NCI-H2081 (cell line): ENCODE measurements around the gene SIVA1.

Experiments
- DNase-seq, 2 experiments: peaks; one replicate each; lab custom pipeline; 2025; lab: John Stamatoyannopoulos, UW

The SIVA1 gene

DNA sequence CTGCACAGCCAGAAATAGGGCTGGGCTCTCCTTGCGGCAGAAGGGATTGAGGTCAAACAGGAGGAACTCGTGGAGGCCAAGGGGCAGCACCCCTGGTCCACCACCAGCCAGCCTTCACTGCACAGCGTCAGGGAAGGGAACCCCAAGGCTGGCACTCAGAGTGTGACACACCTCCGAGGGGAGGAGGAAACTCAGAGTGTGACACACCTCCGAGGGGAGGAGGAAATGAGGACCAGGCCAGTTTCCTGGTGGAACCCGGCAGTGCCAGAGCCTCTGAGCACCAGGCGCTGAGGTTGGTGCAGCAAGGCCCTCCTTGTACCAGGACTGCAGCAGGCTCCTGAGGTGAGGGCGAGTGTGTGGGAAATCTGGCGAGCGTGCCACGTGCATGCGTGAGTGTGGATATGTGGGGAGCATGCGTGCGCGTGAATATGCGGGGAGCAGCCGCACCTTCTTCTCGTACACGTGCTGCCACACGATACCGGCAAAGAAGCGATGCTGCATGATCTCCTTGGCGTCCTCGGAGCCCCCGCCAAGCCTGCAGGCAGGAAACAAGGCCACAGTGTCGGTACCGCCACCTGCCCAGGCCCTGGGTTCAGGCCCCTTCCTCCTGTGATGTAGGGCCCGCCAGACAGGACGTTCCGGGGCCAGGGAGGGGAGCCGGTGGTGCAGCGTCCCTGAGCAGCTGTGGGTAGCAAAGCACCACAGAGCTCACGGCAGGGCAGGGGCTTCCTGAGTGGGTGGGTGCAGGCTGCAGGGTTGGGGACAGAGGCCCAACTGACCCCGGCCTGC is 19.2 kb downstream of the SIVA1 start:
- DNase-seq: no peak

DNA sequence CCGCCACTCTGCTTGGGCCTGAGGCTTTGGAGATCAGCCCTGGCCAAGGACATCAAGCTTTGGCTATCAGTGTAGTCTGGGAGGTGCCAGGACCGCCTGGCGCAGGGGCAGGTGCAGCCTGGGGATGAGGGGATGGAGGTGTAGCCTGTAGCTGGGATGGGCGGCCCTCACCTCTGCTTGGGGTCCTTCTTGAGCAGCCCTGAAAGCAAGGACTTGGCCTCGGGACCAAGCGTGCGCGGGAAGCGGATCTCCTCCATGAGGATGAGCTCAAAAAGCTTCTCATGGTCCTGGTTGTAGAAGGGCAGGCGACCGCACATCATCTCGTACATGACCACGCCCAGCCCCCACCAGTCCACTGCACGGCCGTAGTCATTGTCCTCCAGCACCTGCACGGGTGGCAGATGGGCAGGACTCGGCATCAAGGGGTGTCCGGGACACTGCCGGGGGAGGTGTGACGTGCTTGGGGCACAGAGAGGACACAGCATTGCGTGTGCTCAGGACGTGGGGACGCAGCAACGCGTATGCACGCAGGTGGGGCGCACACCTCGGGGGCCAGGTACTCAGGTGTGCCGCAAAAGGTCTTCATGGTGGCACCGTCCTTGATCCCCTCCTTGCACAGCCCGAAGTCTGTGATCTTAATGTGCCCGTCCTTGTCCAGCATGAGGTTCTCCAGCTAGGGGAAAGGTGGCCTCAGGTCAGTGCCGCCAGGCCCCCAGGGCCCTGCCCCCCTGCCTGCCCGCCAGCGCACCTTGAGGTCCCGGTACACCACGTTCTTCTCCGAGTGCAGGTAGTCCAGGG is 20.0 kb downstream of the SIVA1 start:
- no peak for DNase-seq

DNA sequence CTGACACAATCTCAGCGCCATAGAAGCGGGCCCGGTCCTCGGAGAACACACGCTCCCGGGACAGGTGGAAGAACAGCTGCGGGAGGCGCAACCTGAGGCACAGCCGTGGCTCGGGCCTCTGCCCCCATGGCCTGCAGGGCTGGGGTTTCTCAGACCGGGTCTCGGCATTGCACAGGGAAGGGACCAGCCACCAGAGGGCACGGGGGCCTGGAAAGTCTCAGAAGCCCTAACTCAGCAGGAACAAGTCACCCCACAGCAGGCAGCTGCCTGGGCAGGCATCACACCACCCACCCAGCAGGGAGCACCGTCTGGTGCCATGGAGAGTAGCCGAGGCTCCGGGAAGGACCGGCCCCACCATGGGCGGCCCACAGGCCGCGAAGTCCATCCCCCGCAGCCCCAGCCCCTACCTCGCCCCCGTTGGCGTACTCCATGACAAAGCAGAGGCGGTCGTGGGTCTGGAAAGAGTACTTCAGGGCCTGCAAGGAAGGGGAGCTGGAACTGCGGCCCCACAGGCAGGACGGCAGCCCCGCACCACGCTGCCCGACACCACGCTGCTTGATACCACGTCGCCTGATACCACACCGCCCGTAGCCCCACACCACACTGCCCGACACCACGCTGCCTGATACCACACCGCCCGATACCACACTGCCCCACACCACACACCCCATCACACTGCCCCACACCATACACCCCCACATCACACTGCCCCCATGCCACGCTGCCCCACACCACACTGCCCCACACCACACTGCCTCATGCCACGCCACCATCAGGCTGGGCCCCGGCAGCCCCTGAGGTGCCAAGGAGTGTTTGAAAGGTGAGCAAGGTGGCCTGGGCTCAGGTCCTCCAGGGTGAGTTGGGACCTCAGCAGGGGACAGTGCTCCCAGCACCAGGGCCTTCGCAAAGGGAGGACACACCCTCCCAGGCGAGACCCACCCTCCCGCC is 20.8 kb downstream of the SIVA1 start:
- peak in 1 of 2 experiments; percentile 30 for DNase-seq

DNA sequence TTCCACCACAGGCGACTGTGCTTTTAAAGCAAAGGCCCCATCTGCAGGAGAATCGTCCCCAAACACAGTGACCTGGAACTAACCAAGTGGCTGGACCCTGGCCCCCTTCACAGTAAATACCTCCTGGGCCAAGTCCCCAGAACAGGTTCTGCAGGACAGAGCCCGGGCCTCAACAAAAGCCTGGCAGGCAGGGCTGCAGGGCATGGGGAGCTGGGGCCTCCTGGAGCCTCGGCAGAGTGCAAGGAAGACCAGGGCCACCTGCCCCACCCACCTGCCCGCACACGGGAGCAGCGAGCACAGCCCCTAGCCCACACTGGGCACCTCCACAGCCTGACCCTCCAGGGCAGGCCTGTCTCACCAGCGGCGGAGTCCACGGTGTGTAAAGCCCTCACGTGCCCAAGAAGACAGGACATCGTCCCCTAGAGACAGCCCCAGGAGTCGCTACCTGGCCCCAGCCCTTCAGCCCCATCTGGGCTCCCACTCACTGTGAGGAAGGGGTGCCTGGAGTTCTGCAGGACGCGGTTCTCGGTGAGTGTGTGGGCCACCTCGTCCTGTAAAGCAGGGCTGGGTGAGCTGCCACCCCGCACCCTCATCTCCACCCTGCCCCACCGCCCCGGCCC is 21.6 kb downstream of the SIVA1 start:
- DNase-seq: no peak

DNA sequence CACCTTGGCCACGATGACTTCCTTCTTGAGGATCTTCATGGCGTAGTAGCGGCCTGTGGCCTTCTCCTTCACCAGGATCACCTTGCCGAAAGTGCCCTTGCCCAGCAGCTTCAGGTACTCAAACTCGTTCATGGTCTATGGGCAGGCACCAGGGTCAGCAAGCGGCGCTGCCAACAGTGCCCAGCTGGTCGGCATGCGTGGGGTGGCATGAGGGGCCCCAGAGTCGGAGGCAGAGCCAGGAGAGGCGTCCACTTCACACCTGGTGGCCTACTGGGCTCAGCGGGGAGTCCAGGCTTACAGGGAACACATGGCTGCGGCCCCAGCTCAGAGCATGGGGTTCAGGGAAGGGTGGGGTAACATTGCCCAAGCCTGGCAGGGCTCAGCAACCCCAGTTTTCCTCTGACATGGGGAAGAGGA is 22.1 kb downstream of the SIVA1 start:
- DNase-seq: no peak

DNA sequence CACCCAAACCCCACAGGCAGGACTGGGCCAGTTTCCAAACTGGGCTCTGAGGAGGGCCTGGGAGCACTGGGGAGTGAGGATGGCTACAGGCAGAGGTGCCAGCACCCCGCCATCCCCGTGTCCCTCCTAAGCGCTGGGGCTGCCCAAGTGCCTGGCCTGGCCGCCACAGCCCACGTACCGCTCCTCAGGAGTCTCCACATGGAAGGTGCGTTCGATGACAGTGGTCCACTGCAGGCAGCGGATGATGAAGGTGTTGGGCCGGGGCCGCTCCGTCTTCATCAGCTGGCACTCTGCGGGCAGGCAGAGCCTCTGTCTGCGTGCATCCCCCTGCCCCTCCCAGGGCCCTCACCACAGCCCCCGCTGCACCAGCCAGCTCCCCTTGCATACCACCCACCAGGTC is 23.5 kb downstream of the SIVA1 start:
- DNase-seq: no peak

DNA sequence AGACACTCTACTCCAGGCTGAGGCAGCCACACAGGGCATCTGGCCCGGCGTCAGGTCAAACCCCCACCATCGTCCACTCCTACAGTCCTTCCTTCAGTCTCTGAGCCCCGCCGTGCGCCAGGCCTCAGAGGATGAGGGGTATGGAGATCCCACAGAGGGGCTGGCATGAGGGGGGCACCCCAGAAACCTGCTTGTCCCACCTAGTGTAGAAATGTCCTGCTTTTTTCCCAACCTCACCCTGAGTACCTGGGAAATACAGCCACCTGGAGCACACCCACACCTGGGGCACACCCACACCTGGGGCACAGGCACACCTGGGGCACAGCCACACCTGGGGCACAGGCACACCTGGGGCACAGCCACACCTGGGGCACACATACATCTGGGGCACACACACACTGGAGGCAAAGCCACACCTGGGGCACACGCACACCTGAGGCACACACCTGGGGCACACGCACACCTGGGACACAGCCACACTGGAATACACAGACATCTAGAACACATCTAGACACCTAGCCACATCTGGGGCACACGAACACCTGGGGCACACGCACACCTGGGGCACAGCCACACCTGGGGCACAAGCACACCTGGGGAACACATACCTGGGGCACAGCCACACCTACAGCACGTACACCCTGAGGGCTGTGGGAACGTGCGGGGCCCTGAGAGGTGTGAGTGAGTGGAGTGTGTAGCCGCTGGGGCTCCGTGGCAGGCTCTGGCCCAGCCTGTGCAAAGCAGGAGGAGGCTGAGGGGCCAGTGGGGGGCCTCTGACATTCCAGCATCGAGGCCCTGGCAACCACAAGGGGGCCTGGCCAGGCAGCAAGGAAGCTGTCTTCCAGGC is 24.2 kb downstream of the SIVA1 start:
- no peak for DNase-seq

DNA sequence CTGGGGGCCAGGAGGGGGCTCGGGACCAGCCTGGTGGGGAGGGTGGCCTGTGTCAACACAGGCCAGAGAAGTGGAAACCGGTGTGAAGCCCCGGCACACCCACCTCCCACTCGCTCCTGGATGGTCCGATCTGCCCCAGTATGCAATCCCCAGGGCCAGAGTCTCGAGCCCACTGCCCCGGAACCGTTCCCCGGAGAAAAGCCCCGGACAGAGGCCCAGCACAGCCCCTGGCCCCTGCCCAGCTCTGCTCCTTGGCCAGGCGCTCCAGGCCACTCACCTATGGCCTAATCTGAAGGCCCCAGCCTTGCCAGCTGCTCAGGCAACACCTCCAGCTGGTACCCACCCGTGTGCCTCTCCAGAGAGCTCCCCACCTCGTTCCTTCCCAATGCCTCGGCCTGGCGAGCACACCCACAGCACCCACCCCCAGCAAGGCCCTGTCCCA is 24.9 kb downstream of the SIVA1 start:
- DNase-seq: no peak

DNA sequence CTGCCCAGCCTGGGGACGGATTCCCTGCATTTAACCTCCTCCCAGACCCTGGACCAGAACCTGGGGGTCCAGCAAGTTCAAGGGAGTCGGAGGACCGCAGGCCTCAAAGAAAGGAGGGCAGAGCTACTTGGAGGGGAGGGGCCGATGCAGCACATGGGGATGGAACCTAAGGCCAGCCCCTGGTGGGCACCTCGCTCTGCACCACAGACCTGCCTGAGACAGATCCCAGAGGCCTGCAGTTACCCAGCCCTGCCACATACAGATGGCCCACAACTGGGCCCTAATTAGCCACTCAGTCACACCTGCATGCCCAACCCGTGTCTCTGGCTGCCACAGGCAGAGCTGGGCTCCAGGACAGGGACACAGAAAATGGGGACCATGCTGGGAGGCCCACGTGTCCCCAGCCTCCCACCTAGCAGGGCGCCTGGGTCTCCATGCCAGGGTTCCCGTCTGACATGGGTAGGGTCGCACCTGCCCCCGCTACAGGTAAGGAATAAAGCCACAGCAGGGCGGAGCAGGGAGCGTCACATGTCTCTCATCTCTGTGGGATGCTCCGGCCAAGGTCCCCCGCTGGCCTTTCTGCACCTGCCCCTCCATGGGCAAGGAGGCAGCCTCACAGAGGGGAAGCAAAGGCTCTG is 25.9 kb downstream of the SIVA1 start:
- DNase-seq: peak in 1 of 2 experiments; percentile 68

DNA sequence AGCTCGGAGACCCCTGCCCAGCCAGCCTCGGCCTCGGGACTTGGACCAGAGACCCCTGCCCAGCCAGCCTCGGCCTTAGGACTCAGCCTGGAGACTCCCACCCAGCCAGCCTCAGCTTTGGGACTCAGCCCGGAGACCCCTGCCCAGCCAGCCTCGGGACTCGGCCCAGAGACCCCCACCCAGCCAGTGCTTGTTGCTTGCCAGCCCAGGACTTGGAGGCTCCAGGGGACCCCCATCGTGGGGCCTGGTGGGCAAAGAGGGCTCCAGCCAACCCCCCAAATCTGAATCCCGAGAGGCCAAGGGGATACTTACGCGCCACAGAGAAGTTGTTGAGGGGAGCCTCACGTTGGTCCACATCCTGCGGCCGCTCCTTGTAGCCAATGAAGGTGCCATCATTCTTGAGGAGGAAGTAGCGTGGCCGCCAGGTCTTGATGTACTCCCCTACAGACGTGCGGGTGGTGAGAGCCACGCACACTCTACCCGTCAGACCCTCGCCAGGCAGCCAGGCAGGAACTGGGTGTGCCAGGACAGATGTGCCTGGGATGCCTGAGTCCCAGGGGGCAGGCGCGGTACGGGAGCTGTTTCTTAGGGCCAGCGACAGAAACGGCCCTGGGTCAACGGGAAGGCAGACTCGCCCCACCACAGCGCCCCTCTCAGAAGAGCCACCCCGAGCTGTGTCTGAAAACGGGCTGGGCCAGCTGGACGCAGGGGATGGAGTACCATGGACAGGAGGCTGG is 27.0 kb downstream of the SIVA1 start:
- DNase-seq: no peak

DNA sequence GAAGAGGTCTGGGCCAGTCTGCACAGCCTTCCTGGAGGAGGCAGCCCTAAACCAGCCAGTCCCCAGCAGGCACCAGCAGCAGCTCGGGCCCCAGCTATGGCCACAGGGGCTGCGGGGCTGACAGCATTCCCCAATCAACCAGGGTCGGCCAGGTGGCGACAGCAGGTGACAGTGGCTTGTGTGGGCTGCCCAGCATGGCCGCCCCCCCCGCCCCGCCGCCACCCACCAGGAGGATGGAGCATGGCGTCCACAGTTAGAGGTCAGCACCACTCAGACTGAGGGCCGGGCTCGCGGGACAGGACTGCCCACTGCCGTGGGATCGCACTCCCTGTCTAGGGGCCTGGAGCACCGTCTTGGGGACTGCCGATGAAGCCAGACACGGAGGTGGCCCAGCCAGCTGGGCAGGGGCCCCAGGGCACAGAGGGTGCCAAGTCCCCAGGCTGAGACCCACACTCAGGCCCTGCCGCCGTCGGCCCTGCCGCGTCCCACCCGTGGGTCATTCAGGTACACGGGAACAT is 27.6 kb downstream of the SIVA1 start:
- no peak for DNase-seq

DNA sequence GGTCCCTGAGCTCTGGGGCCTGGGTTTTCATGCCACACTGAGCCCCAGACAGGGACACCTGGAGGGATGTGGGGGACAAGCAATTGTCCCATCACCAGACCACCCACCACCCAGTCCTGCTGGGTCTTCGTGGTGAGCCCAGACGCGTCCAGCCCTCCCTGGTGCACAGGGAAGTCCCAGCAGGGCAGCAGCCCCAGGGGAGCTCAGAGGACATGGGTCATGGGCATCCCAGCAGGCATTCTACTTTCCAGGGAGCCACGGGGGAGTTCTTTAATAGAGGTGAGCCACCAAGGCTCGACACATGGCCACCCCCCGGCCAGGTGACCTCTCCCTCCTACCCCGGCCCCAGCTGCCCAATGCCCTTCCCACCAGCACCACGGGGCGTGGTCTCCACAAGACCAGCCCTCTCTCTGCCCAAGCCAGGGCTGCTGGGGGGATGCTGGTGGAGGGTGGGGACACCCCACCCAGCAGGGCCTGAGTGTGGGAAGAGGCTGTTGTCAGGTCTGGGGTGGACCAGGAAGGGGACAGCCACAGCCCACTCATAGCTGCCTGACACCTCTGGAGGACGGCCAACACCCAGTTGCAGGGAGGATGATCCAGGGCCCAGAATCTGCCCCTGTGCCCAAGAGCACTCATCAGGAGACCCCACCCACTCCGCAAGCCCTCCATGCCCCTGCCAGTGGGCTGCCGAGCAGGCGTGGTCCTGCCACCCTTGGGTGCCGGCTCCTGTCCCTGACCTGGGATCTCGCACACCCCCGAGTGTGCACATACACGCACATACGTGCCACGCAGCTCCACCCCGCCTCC is 28.5 kb downstream of the SIVA1 start:
- DNase-seq: no peak

DNA sequence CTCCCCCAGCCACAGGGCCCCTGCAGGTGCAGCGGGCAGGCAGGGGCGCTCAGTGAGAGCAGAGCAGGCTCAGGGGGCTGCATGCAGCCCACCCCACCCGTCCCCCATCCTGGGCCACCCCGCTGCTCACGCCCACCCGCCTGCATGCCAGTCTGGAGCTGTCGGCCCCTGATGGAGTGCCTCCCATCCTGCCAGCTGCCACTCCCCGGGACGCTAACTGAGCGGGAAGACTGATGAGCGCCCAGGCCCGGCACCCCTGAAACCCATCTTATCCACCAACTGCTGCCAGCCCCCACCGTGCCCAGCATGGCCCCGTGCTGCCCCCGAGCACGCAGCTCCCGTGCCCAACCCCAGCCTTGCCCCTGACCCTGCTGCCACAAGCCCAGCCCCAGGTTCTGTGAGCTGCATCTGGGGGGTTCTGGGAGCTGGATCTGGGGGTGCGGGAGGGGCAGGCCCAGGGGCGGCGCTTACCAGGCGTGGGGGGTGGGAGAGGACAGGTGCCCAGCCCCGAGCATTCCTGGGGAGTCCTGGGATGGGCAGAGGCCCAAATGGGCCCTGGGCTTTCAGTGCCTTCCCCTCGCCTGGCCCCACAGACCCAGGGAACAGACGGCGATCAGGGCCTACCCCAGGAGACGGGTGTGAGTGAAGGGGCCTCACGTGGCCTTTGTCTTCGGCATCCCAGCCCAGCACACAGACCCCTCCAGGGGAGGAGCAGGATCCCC is 29.3 kb downstream of the SIVA1 start:
- no peak for DNase-seq

DNA sequence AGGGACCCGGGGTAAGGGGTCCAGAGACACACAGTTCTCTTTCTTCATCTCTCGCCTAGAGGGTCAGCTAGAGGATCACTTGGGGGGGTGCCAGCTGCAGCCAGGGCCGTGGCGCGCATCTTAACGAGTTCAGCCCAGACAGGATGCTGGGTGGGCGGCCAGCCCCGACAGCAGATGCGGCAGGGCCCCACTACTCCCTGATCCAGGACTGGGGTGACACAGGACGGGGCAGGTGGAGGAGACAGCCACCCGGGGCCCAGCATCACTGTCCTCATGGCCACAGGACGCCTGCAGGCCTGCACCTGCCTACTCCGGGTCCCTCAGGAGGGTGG is 29.8 kb downstream of the SIVA1 start:
- DNase-seq: no peak

DNA sequence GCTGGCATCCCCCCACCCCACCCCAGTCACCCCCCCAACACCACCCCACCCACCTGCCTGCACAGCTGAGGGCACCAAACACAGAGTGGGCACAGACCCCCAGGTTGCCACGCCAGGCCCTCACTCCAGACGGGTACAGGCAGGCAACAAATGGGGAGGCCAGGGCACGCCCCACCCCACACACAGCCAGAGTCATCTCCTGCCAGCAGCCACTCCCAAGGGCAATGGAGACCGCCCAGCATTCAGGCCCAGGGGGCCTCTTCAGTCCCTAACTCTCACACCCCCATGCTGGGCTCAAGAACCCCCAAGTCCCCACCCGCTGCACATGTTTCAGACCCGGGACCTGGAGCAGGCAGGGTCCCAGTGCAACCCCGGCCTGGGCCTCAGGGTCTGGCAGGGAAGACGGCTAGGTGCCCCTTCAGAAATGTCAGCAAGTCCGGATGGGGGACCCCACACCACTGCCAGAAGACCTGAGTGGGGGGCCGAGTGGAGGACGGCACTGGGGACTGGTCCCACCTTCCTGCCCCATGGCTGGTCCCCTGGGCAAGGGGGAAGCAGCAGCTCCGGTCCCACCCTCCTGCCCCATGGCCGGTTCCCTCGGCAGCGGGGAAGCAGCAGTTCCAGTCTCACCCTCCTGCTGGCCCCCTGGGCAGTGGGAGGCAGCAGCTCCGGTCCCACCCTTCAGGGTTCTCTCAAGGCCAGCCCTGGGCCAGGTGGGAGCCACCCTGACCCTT is 30.7 kb downstream of the SIVA1 start:
- DNase-seq: no peak

DNA sequence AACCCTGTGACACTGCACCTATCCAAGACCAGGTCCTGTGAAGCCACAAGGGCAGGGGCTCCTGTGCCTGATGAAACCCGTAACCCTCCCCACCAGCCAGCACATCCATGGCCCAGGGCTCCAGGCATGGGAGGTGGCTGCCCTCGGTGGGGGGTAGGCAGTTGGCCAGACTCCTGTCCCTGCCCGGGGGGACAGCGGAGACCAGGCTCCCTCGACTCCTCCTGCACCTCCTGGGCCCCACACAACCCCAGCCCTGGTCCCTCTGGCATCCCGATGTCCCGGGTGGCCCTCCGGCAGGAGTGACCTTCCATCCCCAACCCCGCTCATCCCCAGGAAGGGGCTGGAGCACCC is 31.2 kb downstream of the SIVA1 start:
- DNase-seq: peak in 1 of 2 experiments; percentile 20
